PC-9 (cell line): ENCODE measurements around the gene PRRC2A.

ENCODE experiments used
- EZH2 ChIP-seq: fragments of 200-600 bp; sonication (generic); IDR thresholded peaks from 2 replicates; pipeline ENCODE4 v1.8.0; 2017; ENCODE audit warnings: antibody characterized with exemption, low read depth
- TF ChIP-seq, protein P1 (sequence below): fragments of 200-600 bp; sonication (generic); conservative IDR thresholded peaks from 2 replicates; pipeline ENCODE4 v1.6.1; 2017; ENCODE audit warnings: mixed run types, antibody characterized with exemption, mild to moderate bottlenecking, moderate library complexity

DNA sequence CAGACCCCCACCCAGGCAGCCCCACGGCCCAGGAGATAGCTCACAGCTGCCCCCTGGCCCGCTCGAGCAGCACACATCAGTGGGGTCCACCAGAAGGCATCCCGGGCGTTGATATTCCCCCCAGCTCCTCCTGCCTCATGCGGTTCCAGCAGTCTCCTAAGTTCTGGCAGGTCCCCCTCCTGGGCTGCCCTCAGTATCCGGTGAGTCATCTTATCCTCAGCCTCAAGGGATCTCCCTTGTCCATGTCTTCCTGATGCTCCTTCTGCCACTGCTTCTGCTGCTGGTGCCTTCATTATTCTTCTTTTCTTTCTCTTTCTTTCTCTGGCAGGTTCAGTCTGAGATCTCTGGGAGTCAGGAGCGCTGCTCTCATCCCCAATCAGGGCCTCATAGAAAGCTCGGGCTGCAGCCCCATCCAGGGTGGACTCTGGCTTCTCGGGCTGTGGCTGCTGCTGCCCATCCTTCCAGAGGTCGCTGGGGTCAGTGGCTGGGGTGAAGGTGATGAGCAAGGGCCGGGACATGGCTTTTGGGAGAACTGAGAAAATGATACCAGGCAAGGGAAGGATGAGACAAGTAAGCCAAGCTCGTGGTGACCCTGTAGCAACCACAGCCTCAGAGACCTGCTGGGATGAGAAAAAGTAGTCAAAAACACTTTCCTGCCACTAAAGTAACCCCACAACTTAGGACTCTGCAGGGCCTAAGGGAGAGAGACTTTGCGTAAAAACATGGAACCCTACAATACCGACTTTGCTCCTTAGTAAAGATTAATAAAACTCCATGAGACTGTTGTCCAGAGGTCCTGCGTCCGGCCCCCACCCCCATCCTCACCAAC is 43.7 kb downstream of the PRRC2A start:
- TF ChIP-seq, protein P1, sequence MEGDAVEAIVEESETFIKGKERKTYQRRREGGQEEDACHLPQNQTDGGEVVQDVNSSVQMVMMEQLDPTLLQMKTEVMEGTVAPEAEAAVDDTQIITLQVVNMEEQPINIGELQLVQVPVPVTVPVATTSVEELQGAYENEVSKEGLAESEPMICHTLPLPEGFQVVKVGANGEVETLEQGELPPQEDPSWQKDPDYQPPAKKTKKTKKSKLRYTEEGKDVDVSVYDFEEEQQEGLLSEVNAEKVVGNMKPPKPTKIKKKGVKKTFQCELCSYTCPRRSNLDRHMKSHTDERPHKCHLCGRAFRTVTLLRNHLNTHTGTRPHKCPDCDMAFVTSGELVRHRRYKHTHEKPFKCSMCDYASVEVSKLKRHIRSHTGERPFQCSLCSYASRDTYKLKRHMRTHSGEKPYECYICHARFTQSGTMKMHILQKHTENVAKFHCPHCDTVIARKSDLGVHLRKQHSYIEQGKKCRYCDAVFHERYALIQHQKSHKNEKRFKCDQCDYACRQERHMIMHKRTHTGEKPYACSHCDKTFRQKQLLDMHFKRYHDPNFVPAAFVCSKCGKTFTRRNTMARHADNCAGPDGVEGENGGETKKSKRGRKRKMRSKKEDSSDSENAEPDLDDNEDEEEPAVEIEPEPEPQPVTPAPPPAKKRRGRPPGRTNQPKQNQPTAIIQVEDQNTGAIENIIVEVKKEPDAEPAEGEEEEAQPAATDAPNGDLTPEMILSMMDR: no peak
- no peak for TF ChIP-seq EZH2
